ENCODE measurements around the gene GPR141. TPM values are rescaled to one million over a fixed set of nuclear protein-coding genes. Genes with fewer than 3 reads are reported as not detected.

Gene GPR141
- total RNA-seq, 1 donor from 2014 or later, result 3.5 TPM

DNA sequence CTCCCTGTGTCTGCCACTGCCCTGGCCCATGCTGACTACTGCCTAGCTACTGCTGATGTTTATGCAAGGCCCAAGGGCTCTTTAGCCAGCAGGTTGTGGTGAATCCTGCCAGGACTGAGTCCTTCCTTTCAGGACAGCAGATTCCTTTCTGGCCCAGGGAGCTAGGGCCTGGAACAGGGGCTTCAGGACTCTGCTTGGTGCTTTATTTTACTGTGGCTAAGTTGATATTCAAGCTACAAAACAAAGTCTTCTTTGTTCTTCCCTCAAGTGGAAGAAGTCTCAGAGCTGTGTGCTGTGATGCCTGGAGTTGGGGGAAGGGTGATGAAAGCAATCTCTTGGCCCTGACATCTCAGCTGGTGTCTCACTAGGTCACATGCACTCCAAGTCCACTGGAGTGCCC is 98.6 kb downstream of the GPR141 start:
- H3K27me3 ChIP-seq (ENCODE audit: low read depth), result no peaks in the 10 kb centered on the region
- no peak for DNase-seq

DNA sequence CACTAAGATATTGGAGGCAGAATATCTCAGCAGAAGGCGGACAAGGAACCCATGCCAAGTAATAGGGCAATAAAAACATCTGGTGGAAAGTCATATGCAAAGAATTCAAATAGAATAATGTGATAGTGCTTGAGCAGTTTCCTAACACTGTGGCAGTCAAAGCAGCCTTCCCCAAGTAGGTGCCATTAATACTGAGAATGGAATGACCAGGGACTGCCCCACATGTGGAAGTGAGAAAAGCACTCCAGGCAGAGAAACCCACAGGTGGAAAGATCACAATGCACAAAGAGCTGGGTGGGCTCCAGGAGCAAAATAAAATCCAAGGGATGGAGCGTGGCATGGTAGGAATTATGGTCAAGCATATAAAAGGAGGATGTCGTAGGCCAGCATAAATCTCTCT is 100.4 kb downstream of the GPR141 start:
- TF ChIP-seq, protein P1, sequence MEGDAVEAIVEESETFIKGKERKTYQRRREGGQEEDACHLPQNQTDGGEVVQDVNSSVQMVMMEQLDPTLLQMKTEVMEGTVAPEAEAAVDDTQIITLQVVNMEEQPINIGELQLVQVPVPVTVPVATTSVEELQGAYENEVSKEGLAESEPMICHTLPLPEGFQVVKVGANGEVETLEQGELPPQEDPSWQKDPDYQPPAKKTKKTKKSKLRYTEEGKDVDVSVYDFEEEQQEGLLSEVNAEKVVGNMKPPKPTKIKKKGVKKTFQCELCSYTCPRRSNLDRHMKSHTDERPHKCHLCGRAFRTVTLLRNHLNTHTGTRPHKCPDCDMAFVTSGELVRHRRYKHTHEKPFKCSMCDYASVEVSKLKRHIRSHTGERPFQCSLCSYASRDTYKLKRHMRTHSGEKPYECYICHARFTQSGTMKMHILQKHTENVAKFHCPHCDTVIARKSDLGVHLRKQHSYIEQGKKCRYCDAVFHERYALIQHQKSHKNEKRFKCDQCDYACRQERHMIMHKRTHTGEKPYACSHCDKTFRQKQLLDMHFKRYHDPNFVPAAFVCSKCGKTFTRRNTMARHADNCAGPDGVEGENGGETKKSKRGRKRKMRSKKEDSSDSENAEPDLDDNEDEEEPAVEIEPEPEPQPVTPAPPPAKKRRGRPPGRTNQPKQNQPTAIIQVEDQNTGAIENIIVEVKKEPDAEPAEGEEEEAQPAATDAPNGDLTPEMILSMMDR (IDR thresholded peaks at IDR 0.05), result no peak
- H3K27ac ChIP-seq, result no peak overlapping the region
- no peak for DNase-seq
- no peak for ATAC-seq
- intact Hi-C loops (cut with DNase I), result no loop called here
- H3K4me1 ChIP-seq, result peaks cover 6% of the 10 kb centered on the region
- no peaks in the 10 kb centered on the region for H3K27me3 ChIP-seq (ENCODE audit: low read depth)
- no peak overlapping the region for H3K4me3 ChIP-seq
- H3K9me3 ChIP-seq, result no peaks in the 10 kb centered on the region
- H3K36me3 ChIP-seq, result no peaks in the 10 kb centered on the region

More for the DNA sequence above, 98.6 kb downstream of the GPR141 start:
- TF ChIP-seq, protein P1 (IDR thresholded peaks at IDR 0.05), result no peak
- intact Hi-C loops (cut with DNase I), result no loop called here
- Histone ChIP-seq H3K4me1 (peaks cover 6% of the 10 kb centered on the region), H3K9me3 (peaks cover 8% of the 10 kb centered on the region), H3K36me3 (no peaks in the 10 kb centered on the region), H3K4me3 (no peak overlapping the region), H3K27ac (no peak overlapping the region)
- no peak for ATAC-seq

DNA sequence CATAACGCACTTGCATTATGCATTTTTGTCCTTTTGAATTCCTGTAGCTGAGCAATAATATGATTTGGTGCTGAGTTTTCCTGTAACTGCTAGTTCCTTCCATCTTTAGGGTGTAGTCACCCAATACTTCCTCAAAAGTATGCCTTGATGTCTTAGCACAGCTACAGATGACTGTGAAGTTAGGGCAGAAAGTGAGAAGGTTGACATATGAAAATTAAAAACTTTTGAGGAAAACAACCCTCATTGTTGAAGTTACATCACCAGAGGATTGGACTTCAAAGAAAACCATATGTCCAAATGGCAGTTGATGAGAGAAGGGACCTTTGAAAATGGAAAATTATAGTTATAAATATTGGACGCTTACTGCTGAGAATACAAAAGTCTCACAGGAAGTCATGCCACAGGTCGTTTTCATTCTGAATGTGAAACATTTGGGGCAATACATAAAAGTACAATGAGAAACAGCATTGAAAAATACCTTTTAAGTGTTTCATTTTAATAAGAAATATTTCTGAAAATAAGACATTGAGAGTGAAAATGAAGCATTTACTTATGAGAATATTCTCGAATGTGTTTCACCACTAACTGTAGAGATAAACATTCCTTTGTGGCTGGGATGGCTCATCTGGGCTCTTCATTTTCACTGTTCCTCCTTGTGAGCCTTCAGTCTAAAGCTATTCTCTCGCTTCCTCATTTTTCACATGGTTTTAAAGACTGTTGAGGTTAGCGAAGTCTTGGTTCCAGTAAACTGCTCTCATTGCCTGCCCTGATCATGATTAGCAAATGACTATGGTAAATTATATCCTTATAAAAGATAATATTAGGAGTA is 103.4 kb downstream of the GPR141 start:
- intact Hi-C loops (cut with DNase I), result no loop called here
- TF ChIP-seq, protein P1 (IDR thresholded peaks at IDR 0.05), result no peak
- Histone ChIP-seq H3K9me3 (no peaks in the 10 kb centered on the region), H3K27me3 (ENCODE audit: low read depth) (no peaks in the 10 kb centered on the region), H3K4me3 (no peak overlapping the region), H3K36me3 (no peaks in the 10 kb centered on the region), H3K4me1 (peaks cover 6% of the 10 kb centered on the region), H3K27ac (peak overlapping the region; percentile 28)
- DNase-seq (no peak), ATAC-seq (peak; percentile 57 to 70)

Other genes with a start within 250 kb of the GPR141 start
- gene ELMO1, start 234.9 kb upstream of the GPR141 start, total RNA-seq, result 60.1 TPM
- gene NME8, start 164.8 kb downstream of the GPR141 start, total RNA-seq, result not detected
- 4.8 TPM for gene SFRP4, start 233.1 kb downstream of the GPR141 start, total RNA-seq
- gene EPDR1, start 236.9 kb downstream of the GPR141 start, total RNA-seq, result 66.0 TPM

All from lower lobe of right lung (tissue), 2 donors.